ENCODE results near the gene PITX2. TPM values are rescaled to one million over a fixed set of nuclear protein-coding genes. Genes with fewer than 3 reads are reported as not detected.

The PITX2 gene
- total RNA-seq, 1 experiment from 2014 or later: 24.9 TPM

GRCh38 chr4:110660755-110661154 lies 37.9 kb upstream of the PITX2 start (continued):
- TF ChIP-seq PRDM15 (CRISPR knock-in tag; IDR thresholded peaks at IDR 0.05): no peak
- TF ChIP-seq CBFB (CRISPR knock-in tag; IDR thresholded peaks at IDR 0.05; ENCODE audit: low read depth): no peak

- no peak for ATAC-seq
- peaks cover 35% of the 10 kb centered on the region for H3K9me3 Mint-ChIP-seq
- H3K27me3 Mint-ChIP-seq (ENCODE audit: low read depth): peaks cover 4% of the 10 kb centered on the region; the same call in 1 of the 2 replicates
- H3K27ac Mint-ChIP-seq: no peak overlapping the region
- CTCF ChIA-PET: no interaction called here
- DNase-seq (ENCODE audit: low spot score): no peak
- TF ChIP-seq ATF3 (CRISPR knock-in tag; conservative IDR thresholded peaks at IDR 0.05) (no peak), ZNF532 (CRISPR knock-in tag; IDR thresholded peaks at IDR 0.05; ENCODE audit: borderline replicate concordance) (no peak), KAT7 (CRISPR knock-in tag; IDR thresholded peaks at IDR 0.05; ENCODE audit: borderline replicate concordance) (no peak), SP1 (CRISPR knock-in tag; conservative IDR thresholded peaks at IDR 0.05) (no peak), NFYB (CRISPR knock-in tag; conservative IDR thresholded peaks at IDR 0.05; ENCODE audit: low read depth) (no peak), AR (CRISPR knock-in tag; IDR thresholded peaks at IDR 0.05) (no peak), ZBTB21 (CRISPR knock-in tag; IDR thresholded peaks at IDR 0.05; ENCODE audit: borderline replicate concordance) (no peak), FOXP1 (CRISPR knock-in tag; IDR thresholded peaks at IDR 0.05; ENCODE audit: borderline replicate concordance) (no peak), TP53 (CRISPR knock-in tag; IDR thresholded peaks at IDR 0.05) (no peak), CTCF (IDR thresholded peaks at IDR 0.05) (no peak), ELF4 (CRISPR knock-in tag; IDR thresholded peaks at IDR 0.05; ENCODE audit: low read depth) (no peak)
- peaks cover 16% of the 10 kb centered on the region for H3K36me3 Mint-ChIP-seq
- POLR2A ChIA-PET: no interaction called here
- H3K4me1 Mint-ChIP-seq: no peaks in the 10 kb centered on the region
- no peak overlapping the region for H3K4me3 Mint-ChIP-seq
Observed at GRCh38 chr4:110654254-110654635, 31.4 kb upstream of the PITX2 start.
